PC-9 (cell line): ENCODE data around the gene MYO7B. TPM values are rescaled to one million over a fixed set of nuclear protein-coding genes. Genes with fewer than 3 reads are reported as not detected.

ENCODE experiments used
- BruUV-seq: library from RNA; stranded (reverse); fragments of 400-500 nt; replicated peaks from 2 replicates; lab custom pipeline; 2021; lab: Mats Ljungman, UMichigan
- CTCF ChIA-PET: fragments of 300-600 bp; sonication (Branson Sonifier 250); formaldehyde crosslinking; loops from one replicate; lab custom pipeline; 2022; ENCODE audit warnings: antibody characterized with exemption; lab: Charles Lee
- POLR2A ChIA-PET: fragments of 300-600 bp; sonication (Branson Sonifier 250); formaldehyde crosslinking; loops from one replicate; lab custom pipeline; 2022; ENCODE audit warnings: antibody characterized with exemption; ENCODE audit not compliant: unreplicated experiment; lab: Charles Lee
- DNase-seq, 2 experiments: peaks; one replicate each; pipeline versions ENCODE4 v3.0.0 to v3.0.0-alpha.2; 2015 to 2022; ENCODE audit warnings: mixed read lengths in 1 of 2
- H2AFZ ChIP-seq: fragments of 200-600 bp; sonication (generic); 2 replicates; pipeline ENCODE4 v1.8.1; 2017; ENCODE audit warnings: antibody characterized with exemption
- H3F3A ChIP-seq: fragments of 200-600 bp; sonication (generic); 2 replicates; pipeline ENCODE4 v1.8.1; 2017; ENCODE audit warnings: antibody characterized with exemption, mild to moderate bottlenecking, low read depth; ENCODE audit not compliant: insufficient read depth
- H3K27ac ChIP-seq: fragments of 200-600 bp; sonication (generic); 2 replicates; pipeline ENCODE4 v1.6.1; 2016; ENCODE audit warnings: mixed run types
- H3K27me3 ChIP-seq: fragments of 200-600 bp; sonication (generic); 2 replicates; pipeline ENCODE4 v1.6.1; 2016; ENCODE audit warnings: low read depth, mixed run types; ENCODE audit not compliant: insufficient read depth
- H3K36me3 ChIP-seq: fragments of 200-600 bp; sonication (generic); 2 replicates; pipeline ENCODE4 v1.6.1; 2016; ENCODE audit warnings: low read depth, mixed run types
- H3K4me1 ChIP-seq: fragments of 200-600 bp; sonication (generic); replicated peaks from 2 replicates; pipeline ENCODE4 v1.6.1; 2016; ENCODE audit warnings: mixed run types; ENCODE audit not compliant: insufficient read depth
- H3K4me2 ChIP-seq: fragments of 200-600 bp; sonication (generic); 2 replicates; pipeline ENCODE4 v1.6.1; 2017; ENCODE audit warnings: mixed run types
- H3K4me3 ChIP-seq: fragments of 200-600 bp; sonication (generic); 2 replicates; pipeline ENCODE4 v1.6.1; 2016; ENCODE audit warnings: mixed run types
- H3K79me2 ChIP-seq: fragments of 200-600 bp; sonication (generic); 2 replicates; pipeline ENCODE4 v1.6.1; 2017; ENCODE audit warnings: low read depth, mixed run types
- H3K9me2 ChIP-seq: fragments of 200-600 bp; sonication (generic); 2 replicates; pipeline ENCODE4 v1.8.1; 2017; ENCODE audit warnings: mild to moderate bottlenecking; ENCODE audit not compliant: insufficient read depth
- H3K9me3 ChIP-seq: fragments of 200-600 bp; sonication (generic); 2 replicates; pipeline ENCODE4 v1.8.1; 2016; ENCODE audit warnings: low read depth; ENCODE audit not compliant: insufficient read depth
- H4K20me1 ChIP-seq: fragments of 200-600 bp; sonication (generic); 2 replicates; pipeline ENCODE4 v1.8.1; 2017; ENCODE audit not compliant: insufficient read depth
- CTCF ChIP-seq: fragments of 200-600 bp; sonication (generic); conservative IDR thresholded peaks from 2 replicates; pipeline ENCODE4 v1.6.1; 2017; ENCODE audit warnings: mixed run types, antibody characterized with exemption, mild to moderate bottlenecking, moderate library complexity
- EZH2 ChIP-seq: fragments of 200-600 bp; sonication (generic); IDR thresholded peaks from 2 replicates; pipeline ENCODE4 v1.8.0; 2017; ENCODE audit warnings: antibody characterized with exemption, low read depth
- intact Hi-C: fragments of 100-400 bp; cut with micrococcal nuclease; formaldehyde crosslinking; loops from one replicate; pipeline ENCODE4 v1.10.0; 2022; ENCODE audit not compliant: unreplicated experiment
- total RNA-seq: library from RNA; stranded (reverse); gene quantifications from 2 replicates; pipeline ENCODE4 v1.2.3, GENCODE V29; 2021

The MYO7B gene
- total RNA-seq, 1 experiment from 2014 or later: not detected

GRCh38 chr2:127678991-127679390 is 143.5 kb downstream of the MYO7B start:
- no peak overlapping the region for H3K4me2 ChIP-seq
- no peaks in the 10 kb centered on the region for H4K20me1 ChIP-seq
- no peaks in the 10 kb centered on the region for H3K9me3 ChIP-seq
- no peaks in the 10 kb centered on the region for H3K9me2 ChIP-seq
- BruUV-seq: no TSS peak
- no peak for TF ChIP-seq EZH2
- peaks cover 47% of the 10 kb centered on the region for H3K27me3 ChIP-seq
- no peaks in the 10 kb centered on the region for H3K4me1 ChIP-seq
- H3K36me3 ChIP-seq: no peaks in the 10 kb centered on the region
- H3K4me3 ChIP-seq: no peak overlapping the region
- no peak overlapping the region for H3K27ac ChIP-seq
- H3F3A ChIP-seq: no peaks in the 10 kb centered on the region; the same call in 1 of the 2 replicates
- H3K79me2 ChIP-seq: no peaks in the 10 kb centered on the region
- DNase-seq: no peak
- intact Hi-C loops: no loop called here
- ChIA-PET POLR2A (no interaction called here), CTCF (no interaction called here)
- H2AFZ ChIP-seq: no peak overlapping the region

GRCh38 chr2:127679680-127680361 is 144.3 kb downstream of the MYO7B start:
- no TSS peak for BruUV-seq
- no peaks in the 10 kb centered on the region for H3K9me3 ChIP-seq
- POLR2A ChIA-PET: no interaction called here
- H3K9me2 ChIP-seq: no peaks in the 10 kb centered on the region
- H2AFZ ChIP-seq: no peak overlapping the region
- no peak overlapping the region for H3K27ac ChIP-seq
- H3K4me3 ChIP-seq: no peak overlapping the region
- H4K20me1 ChIP-seq: no peaks in the 10 kb centered on the region
- peaks cover 39% of the 10 kb centered on the region for H3K27me3 ChIP-seq
- no peaks in the 10 kb centered on the region; the same call in 1 of the 2 replicates for H3F3A ChIP-seq
- TF ChIP-seq CTCF: no peak
- TF ChIP-seq EZH2: no peak
- no peak for DNase-seq
- no peaks in the 10 kb centered on the region for H3K4me1 ChIP-seq
- intact Hi-C loops: no loop called here
- H3K4me2 ChIP-seq: no peak overlapping the region
- CTCF ChIA-PET: no interaction called here
- no peaks in the 10 kb centered on the region for H3K79me2 ChIP-seq
- no peaks in the 10 kb centered on the region for H3K36me3 ChIP-seq

GRCh38 chr2:127680706-127681287 is 145.3 kb downstream of the MYO7B start:
- H3K27me3 ChIP-seq: peaks cover 34% of the 10 kb centered on the region
- H3F3A ChIP-seq: no peaks in the 10 kb centered on the region; the same call in 1 of the 2 replicates
- no peak overlapping the region for H2AFZ ChIP-seq
- H3K4me1 ChIP-seq: no peaks in the 10 kb centered on the region
- BruUV-seq: no TSS peak
- no peaks in the 10 kb centered on the region for H3K79me2 ChIP-seq
- no peak overlapping the region for H3K4me2 ChIP-seq
- TF ChIP-seq CTCF: no peak
- TF ChIP-seq EZH2: no peak
- H3K9me3 ChIP-seq: no peaks in the 10 kb centered on the region
- no peak for DNase-seq
- no peak overlapping the region for H3K27ac ChIP-seq
- CTCF ChIA-PET: no interaction called here
- intact Hi-C loops: no loop called here
- no peaks in the 10 kb centered on the region for H3K36me3 ChIP-seq
- H3K9me2 ChIP-seq: no peaks in the 10 kb centered on the region
- POLR2A ChIA-PET: no interaction called here
- no peaks in the 10 kb centered on the region for H4K20me1 ChIP-seq
- H3K4me3 ChIP-seq: no peak overlapping the region
